ENCODE measurements around the gene PMEL.
"Not testable (repeated sequence)": the region's sequence is repeated elsewhere in the genome, so short reads cannot be mapped to it uniquely, and the experiment has no call there.

PMEL gene

DNA sequence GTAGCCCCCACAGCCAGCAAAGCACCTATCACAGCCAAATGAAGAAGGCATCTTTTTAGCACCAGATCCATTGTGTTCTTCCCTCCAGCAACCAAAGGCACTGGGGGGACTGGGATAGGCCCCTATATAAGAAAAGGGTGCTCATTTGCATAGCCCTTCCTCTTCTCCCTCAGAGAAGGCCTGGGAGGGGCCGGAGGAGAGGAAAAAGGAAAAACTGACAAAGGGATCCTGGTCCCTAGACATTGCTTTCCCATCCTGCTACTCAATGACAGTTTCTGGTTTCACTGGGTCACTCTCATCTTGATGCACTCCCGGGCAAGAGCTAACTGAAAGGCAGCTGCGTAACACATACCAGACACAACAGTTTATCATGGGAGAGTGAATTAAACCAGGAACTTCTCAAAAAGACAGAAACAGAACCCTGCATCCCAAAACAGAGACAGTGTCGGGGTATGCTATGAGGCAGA lies at the start of gene PMEL:
PMEL (minus strand) TSS at position 102 of the 467 bp plus-strand sequence; CDS start at position 71, 31 bp downstream.
- DNase-seq = peak in 1 of 2 experiments; percentile 6

DNA sequence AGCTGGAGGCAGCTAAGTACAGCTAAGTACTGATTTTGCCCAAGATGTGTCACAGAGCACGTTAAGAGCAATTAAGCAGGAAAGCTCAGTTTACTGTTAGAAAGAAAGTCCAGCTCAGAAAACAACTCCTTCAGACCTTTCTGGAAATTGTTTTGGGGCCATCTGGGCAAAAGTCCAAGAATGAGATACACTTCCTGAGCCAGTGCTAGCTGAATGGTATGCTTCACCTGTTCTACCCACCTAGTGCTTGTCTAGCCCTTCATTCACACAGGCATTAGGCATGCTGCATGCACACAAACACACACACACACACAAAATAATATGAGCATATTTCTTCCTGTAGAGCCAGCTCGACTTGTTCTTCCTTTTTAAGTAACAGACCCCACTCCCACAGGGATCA lies 48.4 kb upstream of the PMEL start:
- no peak for DNase-seq

DNA sequence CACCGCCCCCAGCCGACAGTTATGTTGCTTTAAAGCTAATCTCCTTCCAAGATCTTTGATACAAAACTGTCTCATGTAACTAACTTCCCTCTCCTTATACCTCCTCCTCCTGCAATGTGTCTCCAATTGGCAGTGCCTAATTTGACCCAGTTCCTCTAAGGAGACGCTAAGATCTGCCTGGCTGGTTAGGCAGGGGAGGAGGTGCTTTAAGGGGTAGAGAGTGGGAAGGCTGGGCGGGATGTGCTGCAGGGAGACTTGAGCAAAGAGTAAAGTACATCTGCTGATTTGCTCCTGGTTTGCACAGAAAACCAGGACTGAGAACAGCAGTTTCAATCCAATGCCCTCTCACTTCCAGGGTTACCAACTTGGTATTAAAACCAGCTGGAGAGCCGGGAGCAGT lies 47.6 kb upstream of the PMEL start:
- no peak for DNase-seq

DNA sequence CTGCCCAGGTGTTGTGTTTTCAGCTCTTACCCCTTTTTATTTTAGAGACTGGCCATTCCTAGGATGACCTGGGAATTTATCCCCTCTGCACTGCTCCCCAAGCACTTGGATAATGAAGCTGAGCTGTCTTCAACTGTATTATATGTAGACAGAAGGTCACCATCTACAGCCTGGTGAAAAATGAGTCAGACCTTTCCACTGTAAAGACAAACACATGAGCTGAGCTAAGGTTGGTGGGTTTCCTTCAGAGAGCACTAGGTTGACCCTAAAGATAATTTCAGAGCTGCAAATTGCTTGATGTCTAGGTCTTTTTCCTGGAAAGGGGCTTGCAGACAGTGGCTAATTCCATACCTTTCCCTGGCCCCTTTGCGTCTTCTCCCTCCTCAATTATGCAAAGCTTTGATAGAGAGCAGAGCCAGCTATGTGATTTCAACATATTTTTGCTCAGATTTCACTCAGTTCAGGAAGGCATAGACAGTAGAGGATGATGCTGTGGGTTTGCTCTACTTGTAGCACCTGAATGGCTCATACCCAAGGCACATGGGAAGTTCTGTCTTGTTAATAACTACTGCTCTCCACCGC lies 45.8 kb upstream of the PMEL start:
- no peak for DNase-seq

DNA sequence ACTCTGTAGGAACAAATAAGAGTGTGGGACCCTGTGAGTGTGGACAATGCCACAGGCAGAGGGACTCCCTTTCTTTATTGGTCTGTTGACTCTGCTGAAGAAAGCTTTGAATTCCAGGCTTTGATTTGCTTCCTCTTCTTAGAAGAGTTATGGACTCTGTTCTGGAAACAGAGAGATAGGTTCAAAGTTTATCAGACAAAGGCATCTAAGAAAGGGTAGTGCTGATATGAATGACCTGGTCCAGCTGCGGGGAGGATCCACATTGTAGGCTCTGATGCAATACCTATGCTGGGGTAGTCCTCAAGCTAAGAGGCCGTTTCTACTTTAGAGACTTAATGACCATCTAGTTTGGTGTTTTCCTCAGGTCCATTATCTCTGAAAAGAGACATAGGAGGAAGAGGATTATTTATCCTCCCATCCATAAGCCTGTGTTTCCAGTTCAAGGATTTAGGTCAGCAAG lies 44.3 kb upstream of the PMEL start:
- DNase-seq = no peak

DNA sequence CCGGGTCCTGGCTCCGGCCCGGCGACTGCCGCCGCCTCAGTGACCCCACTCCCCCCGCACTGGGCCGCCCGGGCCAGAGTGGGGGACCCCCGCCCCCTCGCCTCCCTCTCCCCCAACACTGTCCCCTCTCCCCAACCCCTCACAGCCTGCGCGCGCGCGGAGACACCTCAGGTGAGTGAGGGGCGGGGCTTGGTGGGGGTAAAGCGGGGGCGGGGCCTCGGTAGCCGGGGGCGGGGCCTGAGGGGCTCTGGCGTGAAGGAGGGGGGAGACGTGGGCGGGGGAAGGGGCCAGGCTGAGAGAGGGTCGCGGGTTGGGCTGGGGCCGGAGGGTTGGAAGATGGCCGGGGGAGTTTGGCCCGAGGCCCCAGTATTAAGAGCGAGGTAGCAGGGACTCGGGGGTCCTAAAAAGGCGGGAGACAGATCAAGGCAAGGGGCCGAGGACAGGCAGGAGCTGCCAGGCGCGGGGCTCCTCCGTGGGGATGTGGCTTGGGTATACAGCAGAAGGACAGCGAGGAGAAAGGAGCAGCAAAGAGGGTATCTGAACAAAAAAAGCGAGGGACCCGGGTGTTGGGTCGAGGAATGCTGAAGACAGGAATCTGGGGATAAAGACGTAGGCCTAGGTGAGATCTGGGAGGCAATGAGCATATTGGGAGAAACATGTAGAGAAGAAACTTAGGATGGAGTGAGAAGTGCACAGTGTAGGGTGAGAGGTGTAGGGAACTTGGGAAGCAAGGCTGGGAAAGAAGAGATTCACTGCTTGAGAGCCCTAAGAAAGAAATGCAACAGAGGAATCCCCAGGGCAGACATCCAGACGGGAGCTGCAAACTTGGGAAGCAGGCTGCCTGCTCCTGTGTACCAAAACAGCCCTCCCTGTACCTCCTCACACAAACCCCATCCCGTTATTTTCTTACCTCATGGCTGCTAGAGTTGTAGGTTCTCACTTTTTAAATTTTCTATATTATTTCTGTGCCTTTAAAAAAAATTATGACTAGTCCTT lies 42.0 kb upstream of the PMEL start:
- DNase-seq = peak; percentile 17 to 46

DNA sequence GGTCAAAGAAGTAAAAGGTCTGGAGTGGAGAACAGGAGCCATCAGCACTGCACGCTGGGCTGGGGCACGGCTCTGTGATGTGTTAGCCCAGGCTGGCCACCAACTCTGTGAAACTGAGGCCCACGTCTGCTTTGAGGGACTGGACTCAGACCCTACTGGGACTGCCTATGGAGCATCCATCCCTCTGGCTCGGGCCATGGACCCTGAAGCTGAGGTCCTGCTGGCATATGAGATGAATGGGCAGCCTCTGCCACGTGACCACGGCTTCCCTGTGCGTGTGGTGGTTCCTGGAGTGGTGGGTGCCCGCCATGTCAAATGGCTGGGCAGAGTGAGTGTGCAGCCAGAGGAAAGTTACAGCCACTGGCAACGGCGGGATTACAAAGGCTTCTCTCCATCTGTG lies 38.4 kb upstream of the PMEL start:
- no peak for DNase-seq

DNA sequence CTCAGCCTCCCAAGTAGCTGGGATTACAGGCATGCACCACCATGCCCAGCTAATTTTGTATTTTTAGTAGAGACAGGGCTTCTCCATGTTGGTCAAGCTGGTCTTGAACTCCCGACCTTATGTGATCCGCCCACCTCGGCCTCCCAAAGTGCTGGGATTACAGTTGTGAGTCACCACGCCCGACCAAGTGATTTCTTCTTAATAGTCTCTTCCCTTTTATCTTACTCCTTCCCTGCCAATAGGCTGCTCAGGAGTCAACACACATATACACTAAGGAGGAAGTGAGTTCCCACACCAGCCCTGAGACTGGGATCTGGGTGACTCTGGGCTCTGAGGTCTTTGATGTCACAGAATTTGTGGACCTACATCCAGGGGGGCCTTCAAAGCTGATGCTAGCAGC lies 37.5 kb upstream of the PMEL start:
- DNase-seq = not testable (repeated sequence)

DNA sequence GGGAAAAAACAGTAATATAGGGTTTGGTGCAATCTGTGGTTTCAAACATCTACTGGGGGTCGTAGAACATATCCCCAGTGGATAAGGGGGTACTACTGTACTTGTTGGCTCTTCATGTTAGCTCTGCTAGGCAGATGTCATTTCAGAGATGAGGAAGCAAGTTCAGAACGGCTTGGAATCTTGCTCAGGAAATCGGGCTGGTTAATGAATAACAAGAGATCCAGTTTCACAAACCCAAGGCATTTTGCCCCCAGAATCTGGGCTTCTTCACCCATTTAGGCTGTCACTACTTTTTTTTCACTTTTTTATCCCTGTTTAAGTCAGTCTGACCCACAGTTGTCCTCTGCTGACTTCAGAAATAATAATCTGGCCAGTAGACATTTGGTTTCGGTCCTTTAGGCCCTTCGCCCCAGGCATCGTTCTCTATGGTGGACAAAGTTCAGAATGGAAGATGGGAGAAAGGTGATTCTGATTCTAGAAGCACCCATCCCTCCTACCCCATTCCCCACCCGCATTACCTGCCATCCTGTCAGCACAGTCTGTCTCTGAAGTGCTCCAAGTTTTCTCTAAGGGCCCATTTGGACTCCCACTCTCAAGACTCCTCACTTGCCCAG lies 35.8 kb upstream of the PMEL start:
- DNase-seq = no peak

DNA sequence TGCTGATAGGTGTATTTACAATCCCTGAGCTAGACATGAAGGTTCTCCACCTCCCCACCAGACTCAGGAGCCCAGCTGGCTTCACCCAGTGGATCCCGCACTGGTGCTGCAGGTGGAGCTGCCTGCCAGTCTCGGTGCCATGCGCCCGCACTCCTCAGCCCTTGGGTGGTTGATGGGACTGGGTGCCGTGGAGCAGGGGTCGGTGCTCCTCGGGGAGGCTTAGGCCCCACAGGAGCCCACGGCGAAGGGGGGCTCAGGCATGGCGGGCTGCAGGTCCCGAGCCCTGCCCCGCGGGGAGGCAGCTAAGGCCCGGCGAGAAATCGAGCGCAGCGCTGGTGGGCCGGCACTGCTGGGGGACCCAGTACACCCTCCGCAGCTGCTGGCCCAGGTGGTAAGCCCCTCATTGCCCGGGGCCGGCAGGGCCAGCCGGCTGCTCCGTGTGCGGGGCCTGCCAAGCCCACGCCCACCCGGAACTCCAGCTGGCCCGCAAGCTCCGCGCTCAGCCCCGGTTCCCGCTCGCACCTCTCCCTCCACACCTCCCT lies 34.2 kb upstream of the PMEL start:
- peak in 1 of 2 experiments; percentile 76 for DNase-seq

DNA sequence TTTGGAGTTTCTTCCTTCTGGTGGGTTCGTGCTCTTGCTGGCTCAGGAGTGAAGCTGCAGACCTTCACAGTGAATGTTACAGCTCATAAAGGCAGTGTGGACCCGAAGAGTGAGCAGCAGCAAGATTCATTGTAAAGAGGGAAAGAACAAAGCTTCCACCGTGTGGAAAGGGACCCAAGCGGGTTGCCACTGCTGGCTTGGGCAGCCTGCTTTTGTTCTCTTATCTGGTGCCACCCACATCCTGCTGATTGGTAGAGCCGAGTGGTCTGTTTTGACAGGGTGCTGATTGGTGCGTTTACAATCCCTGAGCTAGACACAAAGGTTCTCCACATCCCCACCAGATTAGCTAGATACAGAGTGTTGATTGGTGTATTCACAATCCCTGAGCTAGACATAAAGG lies 33.7 kb upstream of the PMEL start:
- DNase-seq = peak; percentile 78 to 80

DNA sequence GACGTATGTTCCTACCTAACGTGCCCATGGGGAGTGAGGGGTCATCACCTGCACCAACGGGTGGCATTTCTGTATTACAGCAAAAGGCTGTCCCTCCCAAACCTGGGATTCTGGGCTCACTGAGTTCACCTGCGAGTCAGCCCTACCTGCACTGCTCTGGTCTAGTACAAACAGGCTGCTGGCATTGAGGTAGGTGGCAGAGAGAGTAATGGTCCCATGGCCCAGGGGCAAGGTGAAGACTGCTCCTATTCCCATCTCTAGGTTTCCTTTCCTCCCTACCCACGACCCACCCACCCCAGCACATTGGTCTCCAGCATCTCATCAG lies 31.7 kb upstream of the PMEL start:
- no peak for DNase-seq

DNA sequence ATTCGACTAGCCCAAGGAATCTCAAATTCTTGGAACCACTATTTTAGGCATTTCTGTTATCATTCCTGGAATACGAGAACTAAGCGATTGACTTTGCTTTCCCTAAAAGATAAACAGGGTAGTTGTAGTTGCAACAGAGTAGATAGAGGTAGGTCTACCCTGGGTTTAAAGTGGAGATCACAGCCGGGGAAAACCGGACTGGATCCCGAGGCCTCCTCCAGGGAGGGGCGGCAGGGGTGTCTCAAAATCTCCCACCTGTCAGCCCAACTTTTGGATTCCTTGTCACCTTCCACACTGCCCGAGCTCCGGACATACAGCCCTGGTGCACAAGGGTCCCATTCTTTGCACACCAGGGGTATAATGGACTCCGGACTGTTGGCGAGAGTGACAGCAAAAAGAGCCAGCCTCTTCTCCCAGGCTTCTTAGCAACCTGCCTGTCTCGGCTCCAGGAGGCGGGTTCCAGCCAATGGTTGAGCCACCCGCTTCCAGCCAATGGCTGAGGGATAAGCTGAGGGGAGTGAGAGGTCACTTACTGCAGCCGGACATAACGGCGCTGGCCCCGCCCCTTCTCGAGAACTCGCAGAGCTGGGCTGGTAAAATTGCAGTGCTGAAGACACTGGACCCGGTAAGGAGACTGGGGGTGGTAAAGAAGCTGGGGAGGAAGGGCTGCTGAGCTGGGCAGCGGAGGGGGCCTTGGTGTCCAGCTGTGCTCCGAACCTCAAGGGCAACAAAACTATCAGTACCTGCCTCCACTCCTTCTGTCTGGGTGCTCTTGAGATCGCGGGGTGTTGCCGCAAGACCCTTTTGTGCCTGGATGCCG lies 31.1 kb upstream of the PMEL start, which contains the start of gene SUOX:
SUOX (plus strand) TSS at position 562 of the 820 bp plus-strand sequence. CDS start 4,946 bp downstream, outside the sequence.
- DNase-seq = peak; percentile 96 to 98

DNA sequence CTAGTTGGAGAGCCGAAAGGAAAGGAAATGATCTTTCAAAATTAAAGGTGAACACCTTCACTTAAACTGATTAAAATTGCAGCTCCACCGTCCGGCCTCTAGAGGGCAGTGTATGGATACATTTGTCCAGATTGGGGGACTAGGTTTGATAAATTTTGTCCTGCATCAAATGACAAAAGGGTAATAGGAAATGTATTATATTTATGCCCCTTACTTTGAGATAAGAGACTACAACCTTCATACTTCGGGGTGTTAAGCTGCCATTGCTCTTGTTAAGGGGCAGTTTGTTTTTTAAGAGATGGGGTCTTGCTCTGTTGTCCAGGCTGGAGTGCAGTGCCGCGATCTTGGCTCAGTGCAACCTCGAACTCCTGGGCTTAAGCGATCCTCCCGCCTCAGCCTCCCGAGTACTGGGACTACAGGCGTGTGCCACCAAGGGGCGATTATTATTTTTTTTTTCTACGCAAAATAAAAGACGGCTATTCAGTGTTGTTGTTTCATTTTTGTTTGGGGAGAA lies 30.4 kb upstream of the PMEL start:
- DNase-seq = peak; percentile 51

DNA sequence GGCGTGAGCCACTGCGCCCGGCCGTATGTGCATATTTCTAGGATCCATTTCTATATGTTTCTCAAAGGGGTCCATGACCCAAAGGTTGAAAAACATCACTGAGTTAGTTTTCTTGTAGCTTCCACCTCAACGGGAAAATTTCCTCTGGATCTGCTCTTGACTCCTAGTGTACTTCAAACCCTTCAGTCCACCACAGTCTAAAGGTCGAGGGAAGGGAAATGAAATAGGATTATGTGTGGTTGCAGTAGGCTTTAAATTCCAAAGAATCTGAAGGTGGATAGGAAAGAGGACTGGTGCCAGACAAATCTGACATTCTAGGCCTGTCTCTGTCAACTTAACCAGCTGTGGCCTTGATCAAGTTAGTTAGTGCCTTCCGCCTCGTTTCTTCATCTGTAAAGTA lies 29.5 kb upstream of the PMEL start:
- DNase-seq = no peak

DNA sequence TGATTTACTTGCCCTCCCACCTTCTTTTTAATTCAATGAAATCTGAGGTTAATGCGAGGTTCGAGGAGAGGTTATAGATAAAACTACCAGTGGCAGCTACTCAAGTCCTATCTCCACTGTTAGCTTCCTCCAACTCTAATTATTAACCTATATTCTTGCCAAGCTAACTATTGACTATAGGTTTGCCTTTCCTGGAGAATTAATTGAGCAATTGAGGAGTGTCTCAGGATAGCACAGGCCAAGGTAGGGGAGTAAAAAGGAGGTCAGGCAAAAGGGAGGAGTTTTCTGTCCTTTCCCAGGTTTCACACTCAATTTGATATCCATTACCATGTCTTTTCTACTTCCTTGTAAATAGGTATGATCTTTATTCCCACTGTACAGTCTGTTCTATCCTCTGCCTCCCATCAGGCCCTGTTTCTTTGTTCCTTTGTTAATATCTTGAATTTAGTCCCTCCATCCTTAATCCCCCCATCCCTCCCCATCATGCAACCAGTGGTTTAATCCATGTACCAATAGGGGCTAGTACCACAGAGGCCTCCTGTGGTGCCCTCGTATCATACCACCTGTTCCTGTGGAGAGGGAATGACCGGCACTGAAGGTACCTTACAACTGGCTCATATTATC lies 27.5 kb upstream of the PMEL start:
- no peak for DNase-seq

DNA sequence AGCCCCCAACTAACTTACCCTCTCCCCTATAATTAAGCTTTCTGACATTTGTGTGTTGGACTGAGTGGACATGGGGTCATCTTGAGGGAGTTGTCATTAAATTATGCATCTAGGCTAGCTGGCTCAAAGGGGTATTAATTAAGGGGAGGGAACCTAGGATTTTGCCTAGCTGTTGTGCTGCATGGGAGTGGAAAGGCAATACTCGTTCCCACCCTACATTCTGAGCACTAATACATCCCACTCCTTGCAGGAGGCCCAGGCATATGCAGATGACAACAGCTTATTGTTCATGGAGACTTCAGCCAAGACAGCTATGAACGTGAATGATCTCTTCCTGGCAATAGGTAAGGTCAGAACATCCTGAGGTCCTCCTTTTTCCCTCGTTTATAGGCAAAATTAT lies 25.3 kb upstream of the PMEL start:
- DNase-seq = no peak

DNA sequence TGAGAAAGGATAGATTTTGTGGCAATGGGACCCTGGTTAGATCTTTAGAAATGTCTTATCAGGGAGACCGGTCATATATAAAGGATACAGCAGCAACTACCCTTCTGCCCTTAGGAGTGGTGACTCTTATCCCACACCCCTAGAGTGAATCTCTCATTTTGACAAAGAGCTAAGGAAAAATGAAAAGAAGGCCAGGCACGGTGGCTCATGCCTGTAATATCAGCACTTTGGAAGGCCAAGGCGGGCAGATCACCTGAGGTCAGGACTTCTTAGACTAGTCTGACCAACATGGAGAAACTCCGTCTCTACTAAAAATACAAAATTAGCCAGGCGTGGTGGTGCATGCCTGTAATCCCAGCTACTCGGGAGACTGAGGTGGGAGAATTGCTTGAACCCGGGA lies 20.1 kb upstream of the PMEL start:
- not testable (repeated sequence) for DNase-seq

DNA sequence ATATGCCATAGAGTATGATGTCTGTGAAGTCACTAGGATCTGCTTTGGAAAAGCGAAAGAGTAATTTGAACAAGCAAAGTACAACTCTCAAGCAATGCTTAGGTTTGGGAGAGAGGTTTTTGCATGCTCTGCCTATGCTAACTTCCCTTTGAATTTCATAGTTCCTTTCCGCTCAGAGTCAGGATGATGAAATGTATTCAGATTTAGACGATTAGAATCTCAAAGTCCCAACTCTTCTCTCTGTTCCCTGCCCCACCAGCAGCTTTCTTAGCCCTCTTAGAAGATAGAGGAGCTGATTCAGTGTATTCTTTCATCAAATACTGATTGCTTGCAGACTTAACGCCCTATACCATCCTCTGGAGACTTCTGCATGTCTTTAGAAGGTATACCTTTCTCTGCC lies 19.5 kb upstream of the PMEL start:
- DNase-seq = no peak

DNA sequence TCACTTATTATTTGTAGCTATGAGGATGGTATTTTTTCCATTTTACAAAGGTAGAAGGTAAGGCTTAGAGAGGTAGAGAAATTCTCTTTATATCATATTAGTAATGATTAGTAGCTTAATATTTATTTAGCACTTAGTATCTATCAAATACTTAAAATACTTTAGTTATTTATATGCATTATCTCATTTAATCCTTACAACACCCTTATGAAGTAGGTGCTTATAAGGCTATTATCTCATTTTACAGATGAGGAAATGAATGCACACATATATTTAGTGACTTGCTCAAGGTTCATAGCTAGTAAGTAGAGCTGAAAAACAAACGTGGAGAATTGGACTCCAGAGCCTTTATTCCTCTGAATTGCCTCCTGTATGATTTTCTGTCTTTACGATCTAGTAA lies 19.0 kb upstream of the PMEL start:
- DNase-seq = no peak

DNA sequence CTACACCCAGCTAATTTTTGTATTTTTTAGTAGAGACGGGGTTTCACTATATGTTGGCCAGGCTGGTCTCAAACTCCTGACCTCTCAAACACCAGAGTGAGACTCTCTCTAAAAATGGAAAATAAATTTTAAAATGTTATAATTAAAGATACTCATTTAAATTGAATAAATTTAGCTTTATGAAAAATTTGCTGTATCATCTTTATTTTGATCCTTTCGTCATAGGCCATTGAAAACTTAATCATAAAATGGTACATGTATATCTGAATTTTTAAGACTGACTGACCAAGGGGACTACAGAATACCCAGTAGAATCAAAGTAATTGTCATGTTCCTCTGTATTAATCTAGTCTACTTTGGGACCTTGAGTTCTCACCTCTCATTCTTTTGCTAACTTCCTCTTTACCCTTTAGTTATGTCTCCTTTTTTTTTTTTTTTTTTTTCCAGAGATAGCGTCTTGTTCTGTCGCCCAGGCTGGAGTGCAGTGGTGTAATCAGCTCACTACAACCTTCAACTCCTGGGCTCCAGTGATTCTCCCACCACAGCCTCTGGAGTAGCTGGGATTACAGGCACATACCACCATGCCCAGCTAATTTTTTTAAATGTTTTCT lies 17.5 kb upstream of the PMEL start:
- no peak for DNase-seq
